Measurements from ENCODE around the gene C6orf141. TPM values are rescaled to one million over a fixed set of nuclear protein-coding genes. Genes with fewer than 3 reads are reported as not detected.

The C6orf141 gene
- total and polyA plus RNA-seq, 2 of the 8 experiments (the other 6 are each of a cell fraction or from before 2014, with no cell fraction given) = 7.6 to 16.1 TPM

DNA sequence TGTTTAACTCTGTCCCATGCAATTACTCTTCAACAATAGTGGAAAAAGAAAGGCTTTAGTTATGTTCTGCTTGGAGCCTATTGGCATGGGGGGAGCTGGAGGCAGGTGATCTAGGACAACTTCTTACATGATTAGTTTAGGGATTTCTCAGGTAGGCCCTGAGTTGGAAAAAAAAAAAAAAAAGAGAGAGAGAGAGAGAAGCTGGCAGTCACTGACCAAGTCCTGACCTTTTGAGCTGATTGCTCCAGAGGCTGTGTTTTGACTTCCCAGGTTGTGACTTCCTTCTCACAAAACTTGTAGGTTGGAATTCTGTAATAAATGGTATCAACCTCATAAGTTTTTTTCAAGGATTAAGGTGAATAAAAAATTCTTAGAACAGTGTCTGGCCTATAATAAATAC lies 7.8 kb downstream of the C6orf141 start (continued):
- TF ChIP-seq, protein P1, sequence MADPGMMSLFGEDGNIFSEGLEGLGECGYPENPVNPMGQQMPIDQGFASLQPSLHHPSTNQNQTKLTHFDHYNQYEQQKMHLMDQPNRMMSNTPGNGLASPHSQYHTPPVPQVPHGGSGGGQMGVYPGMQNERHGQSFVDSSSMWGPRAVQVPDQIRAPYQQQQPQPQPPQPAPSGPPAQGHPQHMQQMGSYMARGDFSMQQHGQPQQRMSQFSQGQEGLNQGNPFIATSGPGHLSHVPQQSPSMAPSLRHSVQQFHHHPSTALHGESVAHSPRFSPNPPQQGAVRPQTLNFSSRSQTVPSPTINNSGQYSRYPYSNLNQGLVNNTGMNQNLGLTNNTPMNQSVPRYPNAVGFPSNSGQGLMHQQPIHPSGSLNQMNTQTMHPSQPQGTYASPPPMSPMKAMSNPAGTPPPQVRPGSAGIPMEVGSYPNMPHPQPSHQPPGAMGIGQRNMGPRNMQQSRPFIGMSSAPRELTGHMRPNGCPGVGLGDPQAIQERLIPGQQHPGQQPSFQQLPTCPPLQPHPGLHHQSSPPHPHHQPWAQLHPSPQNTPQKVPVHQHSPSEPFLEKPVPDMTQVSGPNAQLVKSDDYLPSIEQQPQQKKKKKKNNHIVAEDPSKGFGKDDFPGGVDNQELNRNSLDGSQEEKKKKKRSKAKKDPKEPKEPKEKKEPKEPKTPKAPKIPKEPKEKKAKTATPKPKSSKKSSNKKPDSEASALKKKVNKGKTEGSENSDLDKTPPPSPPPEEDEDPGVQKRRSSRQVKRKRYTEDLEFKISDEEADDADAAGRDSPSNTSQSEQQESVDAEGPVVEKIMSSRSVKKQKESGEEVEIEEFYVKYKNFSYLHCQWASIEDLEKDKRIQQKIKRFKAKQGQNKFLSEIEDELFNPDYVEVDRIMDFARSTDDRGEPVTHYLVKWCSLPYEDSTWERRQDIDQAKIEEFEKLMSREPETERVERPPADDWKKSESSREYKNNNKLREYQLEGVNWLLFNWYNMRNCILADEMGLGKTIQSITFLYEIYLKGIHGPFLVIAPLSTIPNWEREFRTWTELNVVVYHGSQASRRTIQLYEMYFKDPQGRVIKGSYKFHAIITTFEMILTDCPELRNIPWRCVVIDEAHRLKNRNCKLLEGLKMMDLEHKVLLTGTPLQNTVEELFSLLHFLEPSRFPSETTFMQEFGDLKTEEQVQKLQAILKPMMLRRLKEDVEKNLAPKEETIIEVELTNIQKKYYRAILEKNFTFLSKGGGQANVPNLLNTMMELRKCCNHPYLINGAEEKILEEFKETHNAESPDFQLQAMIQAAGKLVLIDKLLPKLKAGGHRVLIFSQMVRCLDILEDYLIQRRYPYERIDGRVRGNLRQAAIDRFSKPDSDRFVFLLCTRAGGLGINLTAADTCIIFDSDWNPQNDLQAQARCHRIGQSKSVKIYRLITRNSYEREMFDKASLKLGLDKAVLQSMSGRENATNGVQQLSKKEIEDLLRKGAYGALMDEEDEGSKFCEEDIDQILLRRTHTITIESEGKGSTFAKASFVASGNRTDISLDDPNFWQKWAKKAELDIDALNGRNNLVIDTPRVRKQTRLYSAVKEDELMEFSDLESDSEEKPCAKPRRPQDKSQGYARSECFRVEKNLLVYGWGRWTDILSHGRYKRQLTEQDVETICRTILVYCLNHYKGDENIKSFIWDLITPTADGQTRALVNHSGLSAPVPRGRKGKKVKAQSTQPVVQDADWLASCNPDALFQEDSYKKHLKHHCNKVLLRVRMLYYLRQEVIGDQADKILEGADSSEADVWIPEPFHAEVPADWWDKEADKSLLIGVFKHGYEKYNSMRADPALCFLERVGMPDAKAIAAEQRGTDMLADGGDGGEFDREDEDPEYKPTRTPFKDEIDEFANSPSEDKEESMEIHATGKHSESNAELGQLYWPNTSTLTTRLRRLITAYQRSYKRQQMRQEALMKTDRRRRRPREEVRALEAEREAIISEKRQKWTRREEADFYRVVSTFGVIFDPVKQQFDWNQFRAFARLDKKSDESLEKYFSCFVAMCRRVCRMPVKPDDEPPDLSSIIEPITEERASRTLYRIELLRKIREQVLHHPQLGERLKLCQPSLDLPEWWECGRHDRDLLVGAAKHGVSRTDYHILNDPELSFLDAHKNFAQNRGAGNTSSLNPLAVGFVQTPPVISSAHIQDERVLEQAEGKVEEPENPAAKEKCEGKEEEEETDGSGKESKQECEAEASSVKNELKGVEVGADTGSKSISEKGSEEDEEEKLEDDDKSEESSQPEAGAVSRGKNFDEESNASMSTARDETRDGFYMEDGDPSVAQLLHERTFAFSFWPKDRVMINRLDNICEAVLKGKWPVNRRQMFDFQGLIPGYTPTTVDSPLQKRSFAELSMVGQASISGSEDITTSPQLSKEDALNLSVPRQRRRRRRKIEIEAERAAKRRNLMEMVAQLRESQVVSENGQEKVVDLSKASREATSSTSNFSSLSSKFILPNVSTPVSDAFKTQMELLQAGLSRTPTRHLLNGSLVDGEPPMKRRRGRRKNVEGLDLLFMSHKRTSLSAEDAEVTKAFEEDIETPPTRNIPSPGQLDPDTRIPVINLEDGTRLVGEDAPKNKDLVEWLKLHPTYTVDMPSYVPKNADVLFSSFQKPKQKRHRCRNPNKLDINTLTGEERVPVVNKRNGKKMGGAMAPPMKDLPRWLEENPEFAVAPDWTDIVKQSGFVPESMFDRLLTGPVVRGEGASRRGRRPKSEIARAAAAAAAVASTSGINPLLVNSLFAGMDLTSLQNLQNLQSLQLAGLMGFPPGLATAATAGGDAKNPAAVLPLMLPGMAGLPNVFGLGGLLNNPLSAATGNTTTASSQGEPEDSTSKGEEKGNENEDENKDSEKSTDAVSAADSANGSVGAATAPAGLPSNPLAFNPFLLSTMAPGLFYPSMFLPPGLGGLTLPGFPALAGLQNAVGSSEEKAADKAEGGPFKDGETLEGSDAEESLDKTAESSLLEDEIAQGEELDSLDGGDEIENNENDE (IDR thresholded peaks at IDR 0.05; ENCODE audit: insufficient replicate concordance, low read length) = no peak
- no peak for TF ChIP-seq POU5F1 (IDR thresholded peaks at IDR 0.05; ENCODE audit: low read depth, low read length)
